Heart right ventricle (tissue), 16 donors: ENCODE data around the gene CNPY3. TPM values are rescaled to one million over a fixed set of nuclear protein-coding genes. Genes with fewer than 3 reads are reported as not detected.

Experiments
- ATAC-seq, 8 donors: fragments of 200-7000 bp; cut with Tn5 transposase; one replicate each; pipeline ENCODE4 v1.9.1; 2020; ENCODE audit warnings: mild to moderate bottlenecking in 8 of 8, moderate library complexity in 8 of 8, moderate number of reproducible peaks in 1 of 8
- DNase-seq, 2 donors: peaks; one replicate each; pipeline ENCODE4 v3.0.0-alpha.2; 2020
- H3K27ac ChIP-seq, 10 donors: fragments of 200-600 bp; sonication (generic) in 2 of 10; one replicate each; pipeline versions ENCODE4 v1.5.0 to v1.8.0; 2020 to 2022; ENCODE audit warnings: mild to moderate bottlenecking in 3 of 10
- H3K27me3 ChIP-seq, 7 donors: fragments of 200-600 bp; one replicate each; pipeline ENCODE4 v1.8.0; 2021 to 2022; ENCODE audit warnings: mild to moderate bottlenecking in 2 of 7
- H3K36me3 ChIP-seq, 9 donors: fragments of 200-600 bp; sonication (generic) in 1 of 9; one replicate each; pipeline versions ENCODE4 v1.5.0 to v1.8.0; 2020 to 2022; ENCODE audit warnings: mild to moderate bottlenecking in 2 of 9
- H3K4me1 ChIP-seq, 9 donors: fragments of 200-600 bp; sonication (generic) in 1 of 9; one replicate each; pipeline versions ENCODE4 v1.5.0 to v1.8.0; 2020 to 2022; ENCODE audit warnings: mild to moderate bottlenecking in 4 of 9
- H3K4me3 ChIP-seq, 10 donors: fragments of 200-600 bp; sonication (generic) in 2 of 10; one replicate each; pipeline versions ENCODE4 v1.5.0 to v1.8.0; 2020 to 2022; ENCODE audit warnings: mild to moderate bottlenecking in 7 of 10, moderate library complexity in 2 of 10
- H3K9me3 ChIP-seq, 11 donors: fragments of 200-600 bp in 10 of 11; sonication (generic) in 2 of 11; one replicate each; pipeline versions ENCODE4 v1.5.0 to v1.8.0; 2013 to 2022; ENCODE audit warnings: mild to moderate bottlenecking in 2 of 11, control low read depth in 1 of 11, moderate library complexity in 1 of 11
- CTCF ChIP-seq, 9 donors: fragments of 200-600 bp; sonication (generic) in 2 of 9; IDR thresholded peaks; one replicate each; pipeline versions ENCODE4 v1.5.0 to v1.8.0; 2021 to 2022; ENCODE audit warnings: antibody characterized with exemption in 9 of 9, mild to moderate bottlenecking in 5 of 9, moderate library complexity in 1 of 9
- WGBS, 2 donors: extraction: QIAGEN DNeasy Blood & Tissue Kit; methylation state at CpG; one replicate each; pipeline ENCODE4 v1.1.7; 2013; ENCODE audit warnings: inconsistent platforms in 1 of 2; 5-methylcytosine and 5-hydroxymethylcytosine counted together
- intact Hi-C, 10 donors: fragments of 100-400 bp; cut with DNase I; formaldehyde crosslinking; loops; one replicate each; pipeline versions ENCODE4 v1.11.1 to v1.14.2; 2022
- polyA plus RNA-seq, 2 donors: library from polyadenylated mRNA; stranded (reverse); fragments of 200-250 nt; gene quantifications; one replicate each; pipeline ENCODE4 v1.2.3, GENCODE V29; 2013
- total RNA-seq, 10 donors: library from RNA; stranded (reverse); fragmentation: NEBNext Ultra II Directional in 3 of 10; extraction: Animal tissue kit (Norgen Biotek cat#: 25700) in 3 of 10; gene quantifications; one replicate each; pipeline versions ENCODE4 v1.2.1 to v1.2.4, GENCODE V29; 2021 to 2023
- donor health status: Arrhythmogenic right ventricular cardiomyopathy.
- donor health status: ischemic (EF 13 %, LVEDD 7.1; RV severe dilation, severe dysfunction).
- donor health status: healthy with polysubstance abuse.
- donor health status: DM: no; HTN: yes; CAD: no.
- donor health status: DM: no; HTN: no; CAD: no.
- donor health status: ischemic (EF 25% LVEDD 6.9; RV normal size, moderate dysfunction).
- donor health status: ischemic (EF 25% LVEDD 5.7; RV mildly dilated, moderate dysfunction).
- donor health status: healthy.
- donor health status: DM: yes; HTN: yes; CAD: no.
- donor health status: Ischemic cardiomyopathy.
- donor health status: ischemic (EF 35%, LVEDD 5.7; RV mildly dilated, moderate dysfunction).
- donor health status: nonischemic (EF 11% LVEDD 7.7; RV severe dilation, severe dysfunction).
- donor health status: DM: yes; HTN: yes; CAD: no.
- donor health status: PGD.
- donor health status: ischemic (EF 29% LVEDD 5.4; RV normal size, mild dysfunction).
- donor health status: nonischemic (EF 23%, LVEDD 6.1; RV moderate dilation, normal function).

CNPY3 gene
- total and polyA plus RNA-seq, 12 donors: 10.4 to 40.4 (median 15.9) TPM

GRCh38 chr6:42969934-42970333 is 40.7 kb downstream of the CNPY3 start:
- intact Hi-C loops: loop anchor here in 3 of 10 donors (2.0 to 10.0 kb wide), 3 partner anchors 35 to 65 kb away; no protein-coding TSS in a partner anchor
- H3K4me3 ChIP-seq: no peak overlapping the region
- no peak for DNase-seq
- 95 to 96% methylated on average over 4 of the region's 4 CpGs for WGBS, 2 donors
- ATAC-seq: no peak
- no peak overlapping the region for H3K27ac ChIP-seq
- H3K9me3 ChIP-seq: no peaks in the 10 kb centered on the region
- TF ChIP-seq CTCF (IDR thresholded peaks at IDR 0.05): no peak
- no peaks in the 10 kb centered on the region for H3K27me3 ChIP-seq
- peaks cover 0 to 77% (median 25%) of the 10 kb centered on the region in 9 donors for H3K36me3 ChIP-seq
- H3K4me1 ChIP-seq: peaks cover 0 to 12% (median 4%) of the 10 kb centered on the region in 9 donors

DNA sequence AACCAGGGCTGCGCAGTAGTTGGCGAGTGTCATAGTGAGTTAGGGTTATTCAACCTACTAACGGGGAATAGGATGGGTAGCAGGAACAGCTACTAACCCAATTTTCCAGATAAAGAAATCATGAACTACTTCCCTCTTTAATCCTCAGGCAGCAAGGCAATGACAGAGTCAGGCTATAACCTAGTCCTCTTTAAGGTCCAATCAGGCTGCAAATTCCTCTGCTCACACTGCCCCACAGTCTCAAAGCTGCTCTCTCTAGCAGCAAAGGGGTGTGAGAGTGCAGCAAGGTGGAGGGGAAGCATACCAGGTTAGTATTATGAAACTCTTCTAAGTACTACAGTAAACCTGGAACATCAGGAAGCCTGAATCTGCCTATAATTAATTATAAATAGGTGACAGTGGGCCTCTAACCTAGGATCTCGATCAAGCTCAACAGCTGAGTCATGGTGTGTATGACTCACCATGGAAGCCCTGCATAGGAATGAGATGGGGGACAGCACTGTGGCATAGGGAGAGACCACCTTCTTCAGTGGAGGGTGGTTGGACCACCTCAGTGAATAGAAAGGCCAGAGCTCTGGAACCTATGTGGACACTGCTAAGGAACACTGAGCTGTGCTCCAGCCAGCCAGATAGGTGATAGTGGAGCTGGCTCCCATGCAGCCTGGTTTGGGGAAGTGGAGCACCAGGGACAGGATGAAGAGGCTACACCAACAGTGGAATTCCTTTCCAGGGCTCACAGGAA is 41.8 kb downstream of the CNPY3 start:
- TF ChIP-seq CTCF (IDR thresholded peaks at IDR 0.05): no peak

GRCh38 chr6:42971746-42972327 is 42.6 kb downstream of the CNPY3 start:
- no peak for TF ChIP-seq CTCF (IDR thresholded peaks at IDR 0.05)
- WGBS, 2 donors: 69% methylated on average over 3 of the region's 3 CpGs
- no peak overlapping the region for H3K27ac ChIP-seq
- DNase-seq (no peak), ATAC-seq (no peak)
- H3K27me3 ChIP-seq: no peaks in the 10 kb centered on the region
- H3K9me3 ChIP-seq: no peaks in the 10 kb centered on the region
- H3K4me3 ChIP-seq: no peak overlapping the region
- H3K36me3 ChIP-seq: peaks cover 0 to 62% (median 21%) of the 10 kb centered on the region in 9 donors
- peaks cover 0 to 20% (median 7%) of the 10 kb centered on the region in 9 donors for H3K4me1 ChIP-seq
- intact Hi-C loops: loop anchor here in 3 of 10 donors (2.0 to 10.0 kb wide), 3 partner anchors 37 to 67 kb away; no protein-coding TSS in a partner anchor

More for the DNA sequence above, 41.8 kb downstream of the CNPY3 start:
- no peak overlapping the region for H3K4me3 ChIP-seq
- 75 to 88% methylated on average over 4 of the region's 4 CpGs for WGBS, 2 donors
- H3K27me3 ChIP-seq: no peaks in the 10 kb centered on the region
- ATAC-seq: peak in 5 of 8 donors; percentile 20 to 45 (median 37)
- intact Hi-C loops: loop anchor here in 3 of 10 donors (2.0 to 10.0 kb wide), 3 partner anchors 36 to 66 kb away; no protein-coding TSS in a partner anchor
- peaks cover 0 to 70% (median 25%) of the 10 kb centered on the region in 9 donors for H3K36me3 ChIP-seq
- no peak overlapping the region for H3K27ac ChIP-seq
- peaks cover 0 to 12% (median 6%) of the 10 kb centered on the region in 9 donors for H3K4me1 ChIP-seq
- no peak for DNase-seq
- H3K9me3 ChIP-seq: no peaks in the 10 kb centered on the region

DNA sequence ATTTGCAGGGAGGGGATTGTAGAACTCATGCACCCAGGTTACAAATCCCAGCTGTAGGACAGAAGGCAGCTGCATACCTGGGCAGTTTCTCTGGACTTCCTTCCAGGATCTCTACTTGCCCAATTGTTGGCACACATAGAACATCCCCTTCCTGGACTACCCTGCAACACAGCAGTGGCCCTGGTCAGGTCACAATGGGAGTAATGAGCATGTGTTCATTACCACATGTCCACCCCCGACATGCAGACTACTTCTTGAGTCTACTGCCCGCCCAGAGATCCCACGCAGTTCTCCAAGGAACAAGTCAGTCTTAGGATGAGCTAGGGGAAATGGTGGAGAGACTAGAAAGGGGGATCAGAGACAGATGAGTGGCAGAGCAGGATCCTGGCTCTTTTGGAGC is 44.6 kb downstream of the CNPY3 start:
- no peak for DNase-seq
- Histone ChIP-seq H3K4me3 (no peak overlapping the region), H3K4me1 (peaks cover 3 to 35% (median 21%) of the 10 kb centered on the region in 9 donors), H3K36me3 (peaks cover 0 to 41% (median 8%) of the 10 kb centered on the region in 9 donors), H3K9me3 (no peaks in the 10 kb centered on the region), H3K27ac (no peak overlapping the region), H3K27me3 (no peaks in the 10 kb centered on the region)
- intact Hi-C loops: loop anchor here in 2 of 10 donors (5.0 to 10.0 kb wide), 2 partner anchors 42 to 69 kb away; no protein-coding TSS in a partner anchor
- TF ChIP-seq CTCF (IDR thresholded peaks at IDR 0.05): no peak
- ATAC-seq: no peak
- WGBS, 2 donors: 90 to 92% methylated on average over 3 of the region's 3 CpGs
